HG02938 (cell line): ENCODE data around the gene THAP4.

Experiments
- ATAC-seq: cut with Tn5 transposase; IDR thresholded peaks from one replicate; pipeline ENCODE4 v1.9.1; 2021; ENCODE audit warnings: mild to moderate bottlenecking, moderate library complexity; ENCODE audit not compliant: unreplicated experiment

Gene THAP4

GRCh38 chr2:241551998-241552737 lies 84.8 kb downstream of the THAP4 start:
- ATAC-seq, result no peak

GRCh38 chr2:241551599-241551997 lies 85.4 kb downstream of the THAP4 start:
- no peak for ATAC-seq

- no peak for ATAC-seq
Measured at GRCh38 chr2:241550616-241551580, 86.1 kb downstream of the THAP4 start.

- ATAC-seq, result no peak
Measured at GRCh38 chr2:241548451-241548835, 88.5 kb downstream of the THAP4 start.

- no peak for ATAC-seq
Measured at GRCh38 chr2:241547781-241548450, 89.0 kb downstream of the THAP4 start.

GRCh38 chr2:241546771-241547498 lies 90.0 kb downstream of the THAP4 start:
- no peak for ATAC-seq

- no peak for ATAC-seq
Measured at GRCh38 chr2:241545523-241546473, 91.2 kb downstream of the THAP4 start.

GRCh38 chr2:241545106-241545505 lies 91.9 kb downstream of the THAP4 start:
- ATAC-seq, result no peak

GRCh38 chr2:241542278-241542605 lies 94.7 kb downstream of the THAP4 start:
- no peak for ATAC-seq

GRCh38 chr2:241541564-241542277 lies 95.2 kb downstream of the THAP4 start:
- no peak for ATAC-seq

GRCh38 chr2:241540771-241541561 lies 96.0 kb downstream of the THAP4 start:
- no peak for ATAC-seq

GRCh38 chr2:241540401-241540770 lies 96.6 kb downstream of the THAP4 start:
- no peak for ATAC-seq

- ATAC-seq, result no peak
Measured at GRCh38 chr2:241539616-241540374, 97.2 kb downstream of the THAP4 start.

GRCh38 chr2:241538838-241539615 lies 97.9 kb downstream of the THAP4 start:
- no peak for ATAC-seq

GRCh38 chr2:241535871-241536655 lies 100.9 kb downstream of the THAP4 start:
- ATAC-seq, result no peak
